Measurements from ENCODE around the gene C1orf141. TPM values are rescaled to one million over a fixed set of nuclear protein-coding genes. Genes with fewer than 3 reads are reported as not detected.

C1orf141 gene
- total and polyA plus RNA-seq, 2 donors (not counting 3 experiments of a cell fraction or from before 2014, with no cell fraction given): not detected

- Histone ChIP-seq H3K79me2 (ENCODE audit: control insufficient read depth, insufficient read depth, low read length) (no peaks in the 10 kb centered on the region), H3K9me3 (replicated peaks; ENCODE audit: control insufficient read depth, insufficient read depth, low read length) (no peaks in the 10 kb centered on the region), H3K4me2 (ENCODE audit: insufficient read depth, low read length) (no peak overlapping the region), H3K4me1 (ENCODE audit: control insufficient read depth, extremely low read depth, insufficient read depth, low read length) (no peaks in the 10 kb centered on the region), H3K27me3 (ENCODE audit: control insufficient read depth in 2 of 2, insufficient read depth in 2 of 2, low read length in 2 of 2) (peaks cover 0 to 5% of the 10 kb centered on the region in 2 experiments), H3K36me3 (ENCODE audit: control insufficient read depth in 2 of 2, extremely low read depth in 1 of 2, insufficient read depth in 2 of 2, low read length in 2 of 2) (no peaks in the 10 kb centered on the region), H3K4me3 (replicated peaks in 1 of 3; ENCODE audit: insufficient read depth in 1 of 3, low read depth in 1 of 3, low read length in 3 of 3) (no peak overlapping the region), H3K27ac (ENCODE audit: insufficient read depth, low read depth, low read length) (no peak overlapping the region), H4K20me1 (replicated peaks; ENCODE audit: control insufficient read depth, extremely low read depth, insufficient read depth, low read length) (no peaks in the 10 kb centered on the region), H3K9ac (replicated peaks; ENCODE audit: extremely low read depth, insufficient read depth, low read length) (no peak overlapping the region), H2AFZ (ENCODE audit: low read depth, low read length) (peak overlapping the region; percentile 32), H3K9me1 (replicated peaks; ENCODE audit: control insufficient read depth, extremely low read depth, insufficient read depth, low read length) (no peaks in the 10 kb centered on the region)
- FAIRE-seq: peak; percentile 87
- intact Hi-C loops (cut with micrococcal nuclease) (loop anchor here (1.0 to 10.0 kb wide), 4 partner anchors 63 to 694 kb away; no protein-coding TSS in a partner anchor), dilution Hi-C loops (cut with MboI; ENCODE audit: extremely low pct_ligation_motif_present, low sequenced_read_pairs) (no loop called here)
- DNase-seq (ENCODE audit: low read depth, low spot score): peak; percentile 74
- ChIA-PET POLR2A (interaction anchor here (1.0 kb wide), 1 partner anchor 153 kb away, joined by 3 read pairs; no protein-coding TSS in a partner anchor), CTCF (interaction anchor here (0.6 to 6.7 kb wide), 40 partner anchors 9 to 391 kb away, joined by 3 to 316 read pairs (median 5); partner anchors contain the start of genes C1orf141 and SLC35D1)
- TF ChIP-seq GATA2 (IDR thresholded peaks at IDR 0.05; ENCODE audit: insufficient read depth, insufficient read length, low read depth, low read length) (no peak), CTCF (IDR thresholded peaks at IDR 0.05; ENCODE audit: extremely low read depth in 1 of 2, insufficient read depth in 1 of 2, low read depth in 1 of 2, low read length in 2 of 2) (peak; percentile 56 to 81)
- no TSS peak for BruUV-seq (replicated peaks)
These were observed 14.5 kb upstream of the C1orf141 start for GRCh38 chr1:67149179-67149770.

DNA sequence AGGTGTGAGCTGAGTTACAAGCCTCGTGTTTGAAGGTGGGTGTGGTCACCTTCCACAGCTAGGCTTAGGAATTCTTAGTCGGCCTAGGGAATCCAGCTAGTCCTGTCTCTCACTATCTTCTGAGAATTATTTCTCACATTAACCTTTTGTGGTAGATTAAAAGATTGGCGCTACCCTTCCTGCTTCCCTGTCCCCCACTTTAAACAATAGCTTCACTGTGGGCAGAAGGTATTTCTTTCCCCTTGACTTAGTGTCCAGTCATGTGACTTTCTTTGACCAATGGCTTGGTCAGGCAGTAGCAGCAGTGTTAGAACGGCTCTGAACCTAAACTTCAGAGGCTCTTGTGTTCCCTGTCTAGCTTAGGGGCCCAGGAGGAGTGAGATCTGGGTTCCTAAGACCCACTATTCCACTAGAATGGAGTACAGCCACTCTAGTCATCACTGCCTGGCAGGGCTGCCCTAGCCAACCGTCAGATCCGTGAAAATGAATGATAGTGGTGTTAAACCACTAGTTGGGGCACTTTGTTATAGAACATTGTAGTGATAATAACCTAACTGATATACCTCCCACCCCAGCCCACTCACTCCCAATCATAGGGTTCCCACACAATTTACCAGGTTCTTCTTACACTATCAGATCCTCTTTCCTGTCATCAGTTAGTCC lies 13.9 kb upstream of the C1orf141 start:
- no peak overlapping the region for H3K27ac ChIP-seq (ENCODE audit: insufficient read depth, low read depth, low read length)
- H3K4me3 ChIP-seq (replicated peaks in 1 of 3; ENCODE audit: insufficient read depth in 1 of 3, low read depth in 1 of 3, low read length in 3 of 3): no peak overlapping the region
- no peak overlapping the region for H3K9ac ChIP-seq (replicated peaks; ENCODE audit: extremely low read depth, insufficient read depth, low read length)
- ChIA-PET CTCF (interaction anchor here (0.8 to 6.7 kb wide), 33 partner anchors 8 to 385 kb away, joined by 3 to 316 read pairs (median 5); partner anchors contain the start of genes C1orf141 and SLC35D1), POLR2A (interaction anchor here (1.0 kb wide), 1 partner anchor 152 kb away, joined by 3 read pairs; no protein-coding TSS in a partner anchor)
- no peaks in the 10 kb centered on the region for H3K9me1 ChIP-seq (replicated peaks; ENCODE audit: control insufficient read depth, extremely low read depth, insufficient read depth, low read length)
- H2AFZ ChIP-seq (ENCODE audit: low read depth, low read length): peak overlapping the region; percentile 32
- dilution Hi-C loops (cut with MboI; ENCODE audit: extremely low pct_ligation_motif_present, low sequenced_read_pairs): no loop called here
- no peaks in the 10 kb centered on the region for H3K4me1 ChIP-seq (ENCODE audit: control insufficient read depth, extremely low read depth, insufficient read depth, low read length)
- no peaks in the 10 kb centered on the region for H3K9me3 ChIP-seq (replicated peaks; ENCODE audit: control insufficient read depth, insufficient read depth, low read length)
- TF ChIP-seq MYC (IDR thresholded peaks at IDR 0.05; ENCODE audit: low read depth, low read length) (no peak), GATA2 (IDR thresholded peaks at IDR 0.05; ENCODE audit: insufficient read depth, insufficient read length, low read depth, low read length) (no peak), EZH2 (IDR thresholded peaks at IDR 0.05; ENCODE audit: borderline replicate concordance, low read depth, low read length, severe bottlenecking) (no peak), POLR2AphosphoS5 (IDR thresholded peaks at IDR 0.05; ENCODE audit: insufficient read depth, low read depth, low read length) (no peak), FOS (IDR thresholded peaks at IDR 0.05; ENCODE audit: borderline replicate concordance, insufficient read depth, low read length) (no peak), POLR2A (IDR thresholded peaks at IDR 0.05; ENCODE audit: low read depth, low read length) (no peak), JUN (IDR thresholded peaks at IDR 0.05; ENCODE audit: borderline replicate concordance, insufficient read depth, insufficient read length, low read depth) (no peak), CTCF (IDR thresholded peaks at IDR 0.05; ENCODE audit: extremely low read depth in 1 of 2, insufficient read depth in 1 of 2, low read depth in 1 of 2, low read length in 2 of 2) (no peak), MAX (IDR thresholded peaks at IDR 0.05; ENCODE audit: insufficient read depth, insufficient read length) (no peak)
- DNase-seq (ENCODE audit: low read depth, low spot score): no peak
- intact Hi-C loops (cut with micrococcal nuclease): loop anchor here (1.0 to 10.0 kb wide), 4 partner anchors 64 to 694 kb away; no protein-coding TSS in a partner anchor
- FAIRE-seq: no peak
- H3K4me2 ChIP-seq (ENCODE audit: insufficient read depth, low read length): no peak overlapping the region
- no TSS peak for BruUV-seq (replicated peaks)
- no peaks in the 10 kb centered on the region for H3K79me2 ChIP-seq (ENCODE audit: control insufficient read depth, insufficient read depth, low read length)
- H3K36me3 ChIP-seq (ENCODE audit: control insufficient read depth in 2 of 2, extremely low read depth in 1 of 2, insufficient read depth in 2 of 2, low read length in 2 of 2): no peaks in the 10 kb centered on the region
- H3K27me3 ChIP-seq (ENCODE audit: control insufficient read depth in 2 of 2, insufficient read depth in 2 of 2, low read length in 2 of 2): peaks cover 0 to 5% of the 10 kb centered on the region in 2 experiments
- H4K20me1 ChIP-seq (replicated peaks; ENCODE audit: control insufficient read depth, extremely low read depth, insufficient read depth, low read length): no peaks in the 10 kb centered on the region

All from endothelial cell of umbilical vein (primary cell).